Activated naive CD4-positive, alpha-beta T cell treated with anti-CD3 and anti-CD28 coated beads, Interleukin-2, amount 50 U/mL, for 24 hours (primary cell): Measurements from ENCODE around the gene CAMKMT.

ENCODE experiments used
- H3K27ac Mint-ChIP-seq: one replicate; pipeline ENCODE4 v1.8.0; 2021; ENCODE audit warnings: mild to moderate bottlenecking, mixed read lengths
- H3K27me3 Mint-ChIP-seq: one replicate; pipeline ENCODE4 v1.8.0; 2021; ENCODE audit warnings: mixed read lengths
- H3K36me3 Mint-ChIP-seq: one replicate; pipeline ENCODE4 v1.8.0; 2021; ENCODE audit warnings: mixed read lengths
- H3K4me1 Mint-ChIP-seq: one replicate; pipeline ENCODE4 v1.8.0; 2021; ENCODE audit warnings: mixed read lengths
- H3K4me3 Mint-ChIP-seq: one replicate; pipeline ENCODE4 v1.8.0; 2021; ENCODE audit warnings: mild to moderate bottlenecking, mixed read lengths
- H3K9me3 Mint-ChIP-seq: one replicate; pipeline ENCODE4 v1.8.0; 2021; ENCODE audit warnings: mixed read lengths

The CAMKMT gene

DNA sequence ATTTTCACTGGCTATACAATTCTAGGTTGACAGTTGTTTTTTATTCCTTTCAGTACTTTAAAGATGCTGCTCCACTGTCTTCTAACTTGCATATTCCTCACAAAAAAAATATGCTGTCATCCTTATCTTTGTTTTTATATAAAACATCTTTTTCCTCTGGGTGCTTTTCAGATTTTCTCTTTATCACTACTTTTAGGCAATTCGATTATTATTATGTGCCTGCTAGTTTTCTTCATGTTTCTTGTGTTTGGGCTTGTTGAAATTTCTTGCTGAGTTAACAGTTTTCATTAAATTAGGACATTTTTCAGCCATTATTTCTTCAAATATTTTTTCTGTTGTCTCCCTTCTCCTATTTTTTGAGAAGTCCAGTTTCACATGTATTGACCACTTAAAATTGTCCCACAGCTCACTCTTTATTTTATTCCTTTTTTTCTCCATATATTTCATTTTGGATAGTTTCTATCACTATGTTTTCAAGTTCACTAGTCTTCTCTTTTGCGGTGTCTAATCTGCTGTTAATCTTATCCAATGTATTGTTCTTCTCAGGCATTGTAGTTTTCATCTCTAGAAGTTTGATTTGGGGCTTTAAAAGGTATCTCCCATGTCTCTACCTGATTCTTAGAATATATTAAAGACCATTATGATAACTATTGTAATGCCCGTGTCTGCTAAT is 374.7 kb downstream of the CAMKMT start:
- no peaks in the 10 kb centered on the region for H3K4me1 Mint-ChIP-seq
- no peak overlapping the region for H3K27ac Mint-ChIP-seq
- peaks cover 31% of the 10 kb centered on the region for H3K36me3 Mint-ChIP-seq
- no peak overlapping the region for H3K4me3 Mint-ChIP-seq
- no peaks in the 10 kb centered on the region for H3K27me3 Mint-ChIP-seq
- peaks cover 16% of the 10 kb centered on the region for H3K9me3 Mint-ChIP-seq

DNA sequence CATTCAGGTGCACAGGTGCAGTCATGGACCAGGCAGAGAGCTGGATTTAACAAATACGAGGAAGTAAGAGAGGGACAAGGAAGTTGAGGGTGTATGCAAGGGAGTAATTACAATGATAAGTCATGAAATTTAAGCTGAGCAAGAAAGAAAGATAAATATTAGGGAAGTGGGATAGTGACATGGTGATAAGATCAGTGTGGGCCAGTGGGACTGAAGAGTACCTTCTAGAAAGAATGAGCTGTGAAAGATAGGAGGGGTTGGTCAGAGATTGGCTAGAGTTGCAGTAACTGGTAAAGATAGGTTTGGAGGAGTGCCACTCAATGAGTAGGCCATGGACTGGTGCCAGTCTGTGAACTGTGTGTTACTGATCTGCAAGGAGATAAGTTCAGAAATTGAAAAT is 378.9 kb downstream of the CAMKMT start:
- Mint-ChIP-seq H3K36me3 (peaks cover 22% of the 10 kb centered on the region), H3K4me1 (no peaks in the 10 kb centered on the region), H3K27ac (no peak overlapping the region), H3K9me3 (peaks cover 9% of the 10 kb centered on the region), H3K27me3 (no peaks in the 10 kb centered on the region), H3K4me3 (no peak overlapping the region)

DNA sequence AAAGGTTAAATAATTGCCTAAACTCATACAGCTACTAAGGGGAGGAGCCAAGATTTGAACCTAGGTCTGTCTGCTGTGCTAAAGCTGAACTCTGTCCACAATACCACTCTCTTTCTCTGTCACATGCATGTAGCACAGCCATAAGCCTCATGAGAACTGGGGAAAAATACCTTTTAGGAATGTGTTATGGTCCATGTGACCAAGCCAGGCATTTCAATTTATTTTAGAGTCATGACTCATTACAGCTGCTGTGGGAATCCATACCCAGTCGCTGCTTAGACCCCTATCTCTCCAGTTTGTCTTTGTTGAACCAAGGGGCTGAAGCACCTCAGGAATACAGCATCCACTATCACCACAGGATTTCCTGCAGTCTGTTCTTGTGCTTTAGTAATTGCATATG is 379.8 kb downstream of the CAMKMT start:
- H3K36me3 Mint-ChIP-seq: peaks cover 20% of the 10 kb centered on the region
- H3K9me3 Mint-ChIP-seq: peaks cover 4% of the 10 kb centered on the region
- H3K27ac Mint-ChIP-seq: no peak overlapping the region
- no peaks in the 10 kb centered on the region for H3K27me3 Mint-ChIP-seq
- H3K4me3 Mint-ChIP-seq: no peak overlapping the region
- H3K4me1 Mint-ChIP-seq: no peaks in the 10 kb centered on the region

- peaks cover 14% of the 10 kb centered on the region for H3K36me3 Mint-ChIP-seq
- no peaks in the 10 kb centered on the region for H3K27me3 Mint-ChIP-seq
- H3K4me3 Mint-ChIP-seq: no peak overlapping the region
- no peaks in the 10 kb centered on the region for H3K9me3 Mint-ChIP-seq
- no peaks in the 10 kb centered on the region for H3K4me1 Mint-ChIP-seq
- no peak overlapping the region for H3K27ac Mint-ChIP-seq
Observed at GRCh38 chr2:44742057-44742456, 380.3 kb downstream of the CAMKMT start.

GRCh38 chr2:44743473-44743872 is 381.7 kb downstream of the CAMKMT start:
- Mint-ChIP-seq H3K36me3 (peaks cover 11% of the 10 kb centered on the region), H3K4me3 (no peak overlapping the region), H3K9me3 (no peaks in the 10 kb centered on the region), H3K27ac (no peak overlapping the region), H3K4me1 (no peaks in the 10 kb centered on the region), H3K27me3 (no peaks in the 10 kb centered on the region)

- H3K4me1 Mint-ChIP-seq: no peaks in the 10 kb centered on the region
- no peaks in the 10 kb centered on the region for H3K27me3 Mint-ChIP-seq
- no peaks in the 10 kb centered on the region for H3K9me3 Mint-ChIP-seq
- H3K4me3 Mint-ChIP-seq: no peak overlapping the region
- no peak overlapping the region for H3K27ac Mint-ChIP-seq
- H3K36me3 Mint-ChIP-seq: peaks cover 15% of the 10 kb centered on the region
Observed at GRCh38 chr2:44744961-44745892, 383.5 kb downstream of the CAMKMT start.

GRCh38 chr2:44745922-44746766 is 384.4 kb downstream of the CAMKMT start:
- Mint-ChIP-seq H3K27me3 (no peaks in the 10 kb centered on the region), H3K9me3 (no peaks in the 10 kb centered on the region), H3K4me1 (no peaks in the 10 kb centered on the region), H3K27ac (no peak overlapping the region), H3K4me3 (no peak overlapping the region), H3K36me3 (peaks cover 18% of the 10 kb centered on the region)

DNA sequence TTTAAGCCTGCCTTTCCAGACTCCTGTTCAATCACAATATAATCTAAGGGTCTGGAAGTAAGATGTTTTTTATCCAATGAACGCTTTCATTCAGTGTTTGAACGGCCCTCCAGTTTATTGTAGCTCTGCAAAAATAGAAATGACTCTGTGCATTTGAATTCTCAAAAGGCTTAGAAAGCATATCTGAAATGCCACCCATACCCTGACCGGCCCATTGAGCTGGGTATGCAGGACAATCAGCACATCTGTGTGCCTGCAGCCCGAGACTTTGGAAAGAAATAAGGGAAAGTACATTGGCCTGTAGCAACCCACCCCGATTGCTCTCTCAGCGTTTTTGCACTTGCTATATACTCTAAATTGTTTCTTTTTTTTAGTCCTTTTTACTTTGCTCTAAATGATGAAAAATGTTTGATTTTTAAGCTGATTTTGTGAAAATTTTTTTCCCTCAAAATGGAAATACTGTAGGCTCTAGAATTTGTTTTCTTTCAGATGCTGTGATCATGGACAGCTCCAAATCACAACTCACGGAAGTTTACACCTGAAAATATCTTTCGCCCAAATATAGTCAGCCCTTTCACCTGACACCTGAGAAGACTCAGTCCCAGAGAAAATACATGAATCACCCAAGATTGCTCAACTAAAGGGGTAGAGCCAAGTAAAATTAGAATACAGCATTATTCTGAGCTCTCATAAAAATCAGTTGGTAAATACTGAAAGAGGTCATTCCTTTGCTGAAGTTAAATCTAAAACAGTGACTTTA is 385.3 kb downstream of the CAMKMT start:
- Mint-ChIP-seq H3K36me3 (peaks cover 21% of the 10 kb centered on the region), H3K4me3 (no peak overlapping the region), H3K27ac (no peak overlapping the region), H3K9me3 (no peaks in the 10 kb centered on the region), H3K27me3 (no peaks in the 10 kb centered on the region), H3K4me1 (no peaks in the 10 kb centered on the region)

DNA sequence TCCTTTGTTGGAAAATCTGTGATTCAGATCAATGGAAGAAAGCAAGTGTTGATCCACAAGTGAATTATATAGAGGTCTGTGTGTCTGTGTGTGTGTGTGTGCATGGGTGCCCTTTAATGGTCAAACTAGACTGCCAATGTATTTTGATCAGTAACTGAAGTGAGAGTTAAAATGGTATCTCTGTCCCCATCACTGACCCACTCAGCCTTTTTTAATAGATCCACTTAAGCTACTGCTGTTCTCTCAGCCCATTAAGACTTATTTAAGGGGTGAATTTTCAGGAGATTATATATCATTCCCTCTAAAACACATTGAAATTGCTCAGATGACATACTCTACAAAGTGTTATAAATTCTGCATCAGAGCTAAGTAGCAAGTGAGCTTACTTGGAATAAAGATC is 386.0 kb downstream of the CAMKMT start:
- no peak overlapping the region for H3K4me3 Mint-ChIP-seq
- no peaks in the 10 kb centered on the region for H3K27me3 Mint-ChIP-seq
- H3K9me3 Mint-ChIP-seq: no peaks in the 10 kb centered on the region
- H3K36me3 Mint-ChIP-seq: peaks cover 21% of the 10 kb centered on the region
- H3K27ac Mint-ChIP-seq: no peak overlapping the region
- no peaks in the 10 kb centered on the region for H3K4me1 Mint-ChIP-seq

DNA sequence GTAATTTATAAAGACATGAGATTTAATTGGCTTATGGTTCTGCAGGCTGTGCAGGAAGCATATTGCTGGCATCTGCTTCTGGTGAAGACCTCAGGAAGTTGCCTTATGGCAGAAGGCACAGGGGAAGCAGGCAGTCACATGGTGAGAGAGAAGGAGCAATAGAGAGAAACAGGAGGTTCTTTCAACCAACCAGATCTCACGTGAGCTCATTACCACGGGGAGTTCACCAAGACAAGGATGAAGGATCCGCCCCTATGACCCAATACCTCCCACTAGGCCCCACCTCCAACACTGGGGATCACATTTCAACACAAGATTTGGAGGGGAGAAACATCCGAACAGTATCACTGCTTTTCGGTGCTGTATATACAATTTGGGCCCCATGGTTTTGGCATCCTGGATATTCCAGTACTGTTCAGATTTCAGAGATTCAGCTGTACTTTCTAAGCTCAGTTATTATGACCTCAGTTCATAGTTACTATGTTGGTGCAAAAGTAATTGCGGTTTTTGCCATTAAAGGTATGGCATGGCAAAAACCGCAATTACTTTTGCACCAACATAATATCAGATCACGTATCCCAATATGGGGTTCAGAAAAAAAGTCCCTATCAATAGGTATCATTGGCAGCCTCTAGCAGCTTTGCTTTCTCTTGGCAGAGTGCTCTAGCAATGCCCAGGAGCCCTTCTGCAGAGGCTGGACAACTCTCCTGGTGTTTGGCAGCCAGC is 390.2 kb downstream of the CAMKMT start:
- Mint-ChIP-seq H3K27ac (no peak overlapping the region), H3K36me3 (peaks cover 14% of the 10 kb centered on the region), H3K4me1 (no peaks in the 10 kb centered on the region), H3K9me3 (no peaks in the 10 kb centered on the region), H3K4me3 (no peak overlapping the region), H3K27me3 (no peaks in the 10 kb centered on the region)

DNA sequence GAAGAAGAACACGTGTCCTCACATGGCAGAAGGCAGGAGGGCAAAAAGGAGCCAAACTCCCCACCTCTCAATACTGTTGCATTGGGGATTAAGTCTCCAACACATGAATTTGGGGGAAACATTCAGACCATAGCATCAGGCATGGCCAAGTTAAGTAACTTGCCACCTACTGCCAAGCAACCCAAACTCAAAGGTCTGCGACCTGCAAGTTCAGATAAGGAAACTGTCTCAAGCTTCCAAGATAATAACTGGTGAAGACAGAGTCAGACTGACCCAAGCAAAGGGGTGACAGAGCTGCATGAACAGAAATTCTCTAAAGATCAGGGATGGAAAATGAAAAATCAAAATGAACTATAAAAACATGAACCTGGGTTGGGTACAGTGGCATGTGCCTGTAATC is 391.0 kb downstream of the CAMKMT start:
- Mint-ChIP-seq H3K27me3 (no peaks in the 10 kb centered on the region), H3K27ac (no peak overlapping the region), H3K36me3 (peaks cover 14% of the 10 kb centered on the region), H3K4me1 (no peaks in the 10 kb centered on the region), H3K4me3 (no peak overlapping the region), H3K9me3 (no peaks in the 10 kb centered on the region)

GRCh38 chr2:44753552-44754285 is 392.0 kb downstream of the CAMKMT start:
- H3K4me1 Mint-ChIP-seq: no peaks in the 10 kb centered on the region
- peaks cover 13% of the 10 kb centered on the region for H3K36me3 Mint-ChIP-seq
- no peak overlapping the region for H3K27ac Mint-ChIP-seq
- H3K4me3 Mint-ChIP-seq: no peak overlapping the region
- H3K27me3 Mint-ChIP-seq: no peaks in the 10 kb centered on the region
- H3K9me3 Mint-ChIP-seq: no peaks in the 10 kb centered on the region

DNA sequence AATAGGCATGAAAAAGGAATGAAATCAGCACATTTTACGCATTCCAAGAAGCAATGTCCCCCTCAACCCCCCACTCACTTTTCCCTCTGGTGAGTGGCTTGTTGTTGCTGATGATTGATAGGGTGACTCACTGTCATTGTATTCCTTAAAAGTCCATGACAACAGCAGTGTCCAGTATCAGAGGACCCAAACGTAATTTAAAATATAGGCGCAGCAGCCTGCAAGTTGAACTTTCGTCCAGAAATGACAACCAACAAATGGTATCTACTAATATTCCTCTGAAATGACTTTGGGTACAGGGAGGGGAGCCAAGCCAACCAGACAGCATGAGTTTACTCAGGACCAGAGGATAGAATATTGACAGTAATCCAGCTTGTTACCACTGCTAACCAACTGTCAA is 396.8 kb downstream of the CAMKMT start:
- Mint-ChIP-seq H3K4me1 (no peaks in the 10 kb centered on the region), H3K27me3 (no peaks in the 10 kb centered on the region), H3K27ac (no peak overlapping the region), H3K4me3 (no peak overlapping the region), H3K36me3 (peaks cover 5% of the 10 kb centered on the region), H3K9me3 (no peaks in the 10 kb centered on the region)

DNA sequence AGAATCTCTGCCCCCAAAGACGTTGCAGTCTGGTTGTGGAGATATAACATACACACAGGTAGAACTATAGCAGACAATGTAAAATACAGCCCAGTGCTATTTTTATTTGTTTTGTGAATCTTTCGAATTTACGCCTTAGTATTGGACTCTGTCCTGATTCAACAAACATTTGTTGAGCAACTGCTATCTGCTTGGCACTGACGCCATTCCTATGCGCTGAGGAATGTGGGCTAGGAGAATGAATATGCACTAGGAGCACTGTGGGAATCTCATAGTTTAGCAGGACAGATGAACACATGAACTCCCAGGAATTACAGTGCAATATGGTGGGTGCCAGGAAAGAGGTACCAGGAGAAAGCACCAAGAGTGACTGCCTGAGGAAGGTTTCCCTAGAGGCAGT is 398.1 kb downstream of the CAMKMT start:
- Mint-ChIP-seq H3K27ac (no peak overlapping the region), H3K4me1 (no peaks in the 10 kb centered on the region), H3K4me3 (no peak overlapping the region), H3K27me3 (no peaks in the 10 kb centered on the region), H3K36me3 (peaks cover 5% of the 10 kb centered on the region), H3K9me3 (no peaks in the 10 kb centered on the region)
